Measurements from ENCODE around the gene GALNT9. TPM values are rescaled to one million over a fixed set of nuclear protein-coding genes. Genes with fewer than 3 reads are reported as not detected.

The GALNT9 gene
- total and polyA plus RNA-seq, 12 donors: 0.01 to 0.19 TPM; not detected in 10

- DNase-seq (no peak), ATAC-seq (no peak)
- intact Hi-C loops (cut with DNase I): no loop called here
- no peaks in the 10 kb centered on the region for H3K36me3 ChIP-seq
- no peak overlapping the region for H3K27ac ChIP-seq
- TF ChIP-seq, protein P1, sequence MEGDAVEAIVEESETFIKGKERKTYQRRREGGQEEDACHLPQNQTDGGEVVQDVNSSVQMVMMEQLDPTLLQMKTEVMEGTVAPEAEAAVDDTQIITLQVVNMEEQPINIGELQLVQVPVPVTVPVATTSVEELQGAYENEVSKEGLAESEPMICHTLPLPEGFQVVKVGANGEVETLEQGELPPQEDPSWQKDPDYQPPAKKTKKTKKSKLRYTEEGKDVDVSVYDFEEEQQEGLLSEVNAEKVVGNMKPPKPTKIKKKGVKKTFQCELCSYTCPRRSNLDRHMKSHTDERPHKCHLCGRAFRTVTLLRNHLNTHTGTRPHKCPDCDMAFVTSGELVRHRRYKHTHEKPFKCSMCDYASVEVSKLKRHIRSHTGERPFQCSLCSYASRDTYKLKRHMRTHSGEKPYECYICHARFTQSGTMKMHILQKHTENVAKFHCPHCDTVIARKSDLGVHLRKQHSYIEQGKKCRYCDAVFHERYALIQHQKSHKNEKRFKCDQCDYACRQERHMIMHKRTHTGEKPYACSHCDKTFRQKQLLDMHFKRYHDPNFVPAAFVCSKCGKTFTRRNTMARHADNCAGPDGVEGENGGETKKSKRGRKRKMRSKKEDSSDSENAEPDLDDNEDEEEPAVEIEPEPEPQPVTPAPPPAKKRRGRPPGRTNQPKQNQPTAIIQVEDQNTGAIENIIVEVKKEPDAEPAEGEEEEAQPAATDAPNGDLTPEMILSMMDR (IDR thresholded peaks at IDR 0.05): no peak
- H3K27me3 ChIP-seq: peaks cover 0 to 66% (median 60%) of the 10 kb centered on the region in 7 donors
- H3K4me1 ChIP-seq: no peaks in the 10 kb centered on the region
- 82 to 88% methylated on average over 27 of the region's 27 CpGs for whole genome bisulfite sequencing, 2 donors
- H3K4me3 ChIP-seq: no peak overlapping the region
- H3K9me3 ChIP-seq: peaks cover 0 to 5% (median 0%) of the 10 kb centered on the region in 11 donors
Observed at GRCh38 chr12:132337557-132337956, 8.2 kb upstream of the GALNT9 start.

DNA sequence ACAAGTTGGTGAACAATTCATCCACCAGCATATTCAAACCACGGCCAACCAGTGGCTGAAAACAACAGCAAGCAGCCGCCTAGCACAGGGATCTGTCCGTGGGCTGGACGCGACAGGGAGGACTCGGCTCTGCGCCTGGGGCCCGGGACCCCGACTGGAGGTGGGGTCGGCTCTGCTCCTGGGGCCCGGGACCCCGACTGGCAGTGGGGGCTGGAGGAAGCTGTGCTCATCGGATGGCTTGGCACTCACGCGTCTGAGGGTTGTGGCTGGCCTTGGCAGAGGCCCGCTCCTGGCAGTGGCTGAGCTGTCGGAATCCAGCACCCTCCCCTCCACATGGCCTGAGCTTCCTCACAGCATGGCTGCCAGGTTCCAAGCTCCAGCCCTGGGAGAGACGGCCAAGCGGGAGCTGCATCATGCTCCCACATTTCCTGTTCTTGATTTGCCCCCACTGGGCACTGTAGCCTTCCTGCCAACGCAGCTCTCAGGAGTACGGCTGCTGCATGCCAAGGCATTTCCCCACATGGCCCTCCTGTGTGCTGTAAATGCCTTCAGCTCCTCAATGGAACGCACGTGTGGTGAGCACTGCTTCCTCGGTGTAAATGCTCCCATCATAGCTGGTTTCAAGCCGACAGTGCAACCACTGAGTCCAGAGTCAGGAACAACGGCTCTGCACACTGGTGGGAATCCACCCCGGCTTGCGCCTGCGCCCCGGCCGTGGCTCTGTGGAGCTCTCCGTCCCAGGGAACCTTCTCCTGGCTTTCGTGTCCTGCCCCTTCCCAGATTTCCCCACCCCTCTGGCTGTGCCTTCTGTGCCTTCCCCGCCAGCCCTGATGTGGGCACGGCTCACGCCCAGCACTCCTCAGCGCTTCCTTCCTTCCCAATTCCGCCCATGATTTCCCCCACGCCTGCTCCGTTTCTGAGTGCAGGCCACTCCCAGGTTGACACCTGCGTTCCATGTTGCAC lies 7.3 kb upstream of the GALNT9 start:
- DNase-seq (no peak), ATAC-seq (no peak)
- H3K36me3 ChIP-seq: no peaks in the 10 kb centered on the region
- no peak overlapping the region for H3K27ac ChIP-seq
- H3K27me3 ChIP-seq: peaks cover 0 to 73% (median 66%) of the 10 kb centered on the region in 7 donors
- intact Hi-C loops (cut with DNase I): no loop called here
- H3K9me3 ChIP-seq: peaks cover 0 to 5% (median 0%) of the 10 kb centered on the region in 11 donors
- H3K4me3 ChIP-seq: no peak overlapping the region
- H3K4me1 ChIP-seq: no peaks in the 10 kb centered on the region
- 86 to 87% methylated on average over 41 of the region's 41 CpGs for WGBS, 2 donors
- TF ChIP-seq, protein P1 (IDR thresholded peaks at IDR 0.05): no peak

DNA sequence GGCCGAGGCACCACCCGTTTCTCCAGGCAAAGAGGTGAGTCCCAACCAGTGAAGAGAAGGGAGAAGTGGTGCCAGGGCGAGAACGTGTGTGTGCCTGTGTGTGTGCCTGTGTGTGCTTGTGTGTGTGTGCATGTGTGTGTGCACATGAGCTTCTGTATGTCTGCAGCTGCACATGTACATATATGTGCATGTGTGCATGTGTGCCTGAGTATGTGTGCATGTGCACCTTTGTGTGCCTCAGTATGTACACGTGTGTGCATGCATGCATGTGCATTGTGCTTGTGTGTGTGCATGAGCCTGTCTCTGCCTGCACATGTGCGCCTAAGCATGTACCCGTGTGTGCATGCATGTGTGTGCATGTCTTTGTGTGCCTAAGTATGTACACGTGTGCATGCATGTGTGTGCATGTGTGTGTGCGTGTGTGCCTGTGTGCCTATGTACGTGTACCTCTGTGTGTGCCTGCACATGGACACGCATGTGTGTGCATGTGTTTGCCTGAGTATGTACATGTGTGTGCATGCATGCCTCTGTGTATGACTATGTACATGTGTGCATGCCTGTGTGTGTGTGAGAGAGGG lies 5.9 kb upstream of the GALNT9 start:
- intact Hi-C loops (cut with DNase I): no loop called here
- H3K27me3 ChIP-seq: peaks cover 0 to 81% (median 73%) of the 10 kb centered on the region in 7 donors
- no peak for DNase-seq
- WGBS, 2 donors: 84 to 89% methylated on average over 11 of the region's 11 CpGs
- TF ChIP-seq, protein P1 (IDR thresholded peaks at IDR 0.05): no peak
- no peak overlapping the region for H3K27ac ChIP-seq
- no peaks in the 10 kb centered on the region for H3K36me3 ChIP-seq
- H3K9me3 ChIP-seq: peaks cover 0 to 5% (median 0%) of the 10 kb centered on the region in 11 donors
- no peak overlapping the region for H3K4me3 ChIP-seq
- H3K4me1 ChIP-seq: no peaks in the 10 kb centered on the region
- ATAC-seq: no peak

- DNase-seq (no peak), ATAC-seq (no peak)
- Histone ChIP-seq H3K9me3 (peaks cover 0 to 5% (median 0%) of the 10 kb centered on the region in 11 donors), H3K27me3 (peaks cover 4 to 78% (median 69%) of the 10 kb centered on the region in 7 donors), H3K27ac (no peak overlapping the region), H3K4me1 (peaks cover 0 to 3% (median 0%) of the 10 kb centered on the region in 9 donors), H3K36me3 (no peaks in the 10 kb centered on the region), H3K4me3 (no peak overlapping the region)
- TF ChIP-seq, protein P1 (IDR thresholded peaks at IDR 0.05): no peak
- WGBS, 2 donors: 73 to 76% methylated on average over 26 of the region's 26 CpGs
- intact Hi-C loops (cut with DNase I): no loop called here
Observed at GRCh38 chr12:132333766-132334165, 4.4 kb upstream of the GALNT9 start.

Data from heart right ventricle (tissue), 16 donors.